ENCODE data around the gene RAE1. TPM values are rescaled to one million over a fixed set of nuclear protein-coding genes. Genes with fewer than 3 reads are reported as not detected.
A peak's percentile ranks its signal among the peaks of the same experiment; 100 is the strongest.

RAE1 gene, protein sequence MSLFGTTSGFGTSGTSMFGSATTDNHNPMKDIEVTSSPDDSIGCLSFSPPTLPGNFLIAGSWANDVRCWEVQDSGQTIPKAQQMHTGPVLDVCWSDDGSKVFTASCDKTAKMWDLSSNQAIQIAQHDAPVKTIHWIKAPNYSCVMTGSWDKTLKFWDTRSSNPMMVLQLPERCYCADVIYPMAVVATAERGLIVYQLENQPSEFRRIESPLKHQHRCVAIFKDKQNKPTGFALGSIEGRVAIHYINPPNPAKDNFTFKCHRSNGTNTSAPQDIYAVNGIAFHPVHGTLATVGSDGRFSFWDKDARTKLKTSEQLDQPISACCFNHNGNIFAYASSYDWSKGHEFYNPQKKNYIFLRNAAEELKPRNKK
- total RNA-seq (10 to 100 TPM; 13.9 to 24.0 (median 19.0) TPM), polyA plus RNA-seq (10 to 100 TPM; 20.4 to 46.1 TPM)
- long read RNA-seq, donor 1, transcript RAE1-201 (12 exons, 2,362 nt), result minor isoform, 11 of 200 reads
- long read RNA-seq, donor 1, transcript RAE1-203 (12 exons, 2,639 nt), result major isoform, 170 of 200 reads
- long read RNA-seq, donor 1, partial matches to known transcripts, result 7 of 200 reads
- long read RNA-seq, donor 1, other reads (novel, unspliced or antisense), result 10 of 200 reads
- long read RNA-seq, donor 2, transcript RAE1-203 (12 exons, 2,639 nt), result major isoform, 43 of 81 reads
- long read RNA-seq, donor 2, partial matches to known transcripts, result 34 of 81 reads
- long read RNA-seq, donor 2, other reads (novel, unspliced or antisense), result 0 of 81 reads
- long read RNA-seq, donor 3, transcript RAE1-203 (12 exons, 2,639 nt), result major isoform, 44 of 53 reads
- long read RNA-seq, donor 3, partial matches to known transcripts, result 1 of 53 reads
- long read RNA-seq, donor 3, other reads (novel, unspliced or antisense), result 7 of 53 reads

DNA sequence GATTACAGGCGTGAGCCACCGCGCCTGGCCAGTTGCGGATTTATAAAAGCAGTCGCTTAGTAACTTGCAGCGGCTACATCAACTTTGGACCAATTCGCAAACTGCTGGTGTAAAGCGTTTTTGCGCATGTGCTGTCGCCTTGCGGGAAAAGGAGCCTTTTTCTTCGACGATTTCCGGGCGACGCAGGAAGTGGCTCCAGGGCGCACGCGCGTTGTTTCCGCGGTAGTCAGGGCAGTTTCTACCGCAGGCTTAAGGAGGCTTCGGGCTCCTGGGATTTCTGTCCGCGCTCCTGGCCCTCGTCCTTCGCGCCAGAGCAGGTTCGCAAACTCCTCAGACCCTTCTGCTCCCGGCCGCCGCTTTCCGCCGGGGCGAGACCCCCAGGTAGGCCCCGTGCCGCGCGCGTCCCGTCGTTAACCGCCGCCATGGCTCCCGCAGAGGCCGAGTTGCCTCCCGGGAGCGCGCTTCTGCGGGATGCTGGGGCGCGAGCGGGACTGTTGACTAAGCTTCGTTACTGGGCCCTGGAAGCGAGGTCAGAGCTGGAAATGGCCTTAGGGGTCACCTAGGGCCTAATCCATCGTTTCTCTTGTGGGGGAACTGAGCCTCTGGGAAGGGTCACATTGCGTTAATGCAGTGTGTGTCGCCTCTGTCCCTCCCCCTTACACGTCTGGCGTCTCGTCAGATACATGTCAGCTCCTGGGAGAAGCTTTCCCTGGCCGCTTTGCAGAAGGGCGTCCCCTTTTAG, at the start of gene RAE1:
Gene RAE1 (plus strand): TSS at position 214 of the 742 bp plus-strand sequence. CDS start 2,784 bp downstream, outside the sequence.
- peak within 1 kb of the TSS; percentile 45 to 69 for H3K27ac ChIP-seq
- peak; percentile 87 to 91 (median 89) for DNase-seq
- TF ChIP-seq, protein P1, sequence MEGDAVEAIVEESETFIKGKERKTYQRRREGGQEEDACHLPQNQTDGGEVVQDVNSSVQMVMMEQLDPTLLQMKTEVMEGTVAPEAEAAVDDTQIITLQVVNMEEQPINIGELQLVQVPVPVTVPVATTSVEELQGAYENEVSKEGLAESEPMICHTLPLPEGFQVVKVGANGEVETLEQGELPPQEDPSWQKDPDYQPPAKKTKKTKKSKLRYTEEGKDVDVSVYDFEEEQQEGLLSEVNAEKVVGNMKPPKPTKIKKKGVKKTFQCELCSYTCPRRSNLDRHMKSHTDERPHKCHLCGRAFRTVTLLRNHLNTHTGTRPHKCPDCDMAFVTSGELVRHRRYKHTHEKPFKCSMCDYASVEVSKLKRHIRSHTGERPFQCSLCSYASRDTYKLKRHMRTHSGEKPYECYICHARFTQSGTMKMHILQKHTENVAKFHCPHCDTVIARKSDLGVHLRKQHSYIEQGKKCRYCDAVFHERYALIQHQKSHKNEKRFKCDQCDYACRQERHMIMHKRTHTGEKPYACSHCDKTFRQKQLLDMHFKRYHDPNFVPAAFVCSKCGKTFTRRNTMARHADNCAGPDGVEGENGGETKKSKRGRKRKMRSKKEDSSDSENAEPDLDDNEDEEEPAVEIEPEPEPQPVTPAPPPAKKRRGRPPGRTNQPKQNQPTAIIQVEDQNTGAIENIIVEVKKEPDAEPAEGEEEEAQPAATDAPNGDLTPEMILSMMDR (IDR thresholded peaks at IDR 0.05), result no peak
- no peak for TF ChIP-seq EP300 (IDR thresholded peaks at IDR 0.05)
- peak; percentile 52 for TF ChIP-seq POLR2A (IDR thresholded peaks at IDR 0.05)
- H3K27me3 ChIP-seq, result no peaks in the 10 kb centered on the region
- H3K36me3 ChIP-seq, result peaks cover 3% of the 10 kb centered on the region
- H3K4me1 ChIP-seq (ENCODE audit: insufficient read depth), result peaks cover 5% of the 10 kb centered on the region
- intact Hi-C loops (cut with DNase I), result no loop called here
- H3K4me3 ChIP-seq, result peak within 1 kb of the TSS; percentile 90
- 0 to 1% (median 0%) methylated on average over 54 to 64 of the region's 64 CpGs for WGBS, 3 donors
- no peaks in the 10 kb centered on the region for H3K9me3 ChIP-seq

GRCh38 chr20:57306747-57307146, 44.3 kb upstream of the RAE1 start:
- WGBS, 3 donors, result 55 to 64% (median 62%) methylated on average over 5 of the region's 5 CpGs
- TF ChIP-seq POLR2A (IDR thresholded peaks at IDR 0.05) (no peak), EP300 (IDR thresholded peaks at IDR 0.05) (no peak)
- TF ChIP-seq, protein P1 (IDR thresholded peaks at IDR 0.05), result no peak
- Histone ChIP-seq H3K27ac (no peak overlapping the region), H3K27me3 (no peaks in the 10 kb centered on the region), H3K4me3 (no peak overlapping the region), H3K9me3 (no peaks in the 10 kb centered on the region), H3K4me1 (ENCODE audit: insufficient read depth) (no peaks in the 10 kb centered on the region), H3K36me3 (no peaks in the 10 kb centered on the region)
- no peak for DNase-seq
- intact Hi-C loops (cut with DNase I), result no loop called here

- Histone ChIP-seq H3K27ac (no peak overlapping the region), H3K4me3 (no peak overlapping the region), H3K9me3 (no peaks in the 10 kb centered on the region), H3K27me3 (no peaks in the 10 kb centered on the region), H3K36me3 (no peaks in the 10 kb centered on the region), H3K4me1 (ENCODE audit: insufficient read depth) (no peaks in the 10 kb centered on the region)
- 36 to 45% (median 39%) methylated on average over 13 of the region's 13 CpGs for WGBS, 3 donors
- TF ChIP-seq POLR2A (IDR thresholded peaks at IDR 0.05) (no peak), EP300 (IDR thresholded peaks at IDR 0.05) (no peak)
- TF ChIP-seq, protein P1 (IDR thresholded peaks at IDR 0.05), result no peak
- DNase-seq, result no peak
- intact Hi-C loops (cut with DNase I), result no loop called here
Measured at GRCh38 chr20:57308451-57309271, 42.4 kb upstream of the RAE1 start.
